Activated T-cell treated with anti-CD3 and anti-CD28 coated beads, Interleukin-2, amount 50 U/mL, for 72 hours (primary cell): ENCODE data around the gene CELF4. TPM values are rescaled to one million over a fixed set of nuclear protein-coding genes. Genes with fewer than 3 reads are reported as not detected.

ENCODE experiments used
- ATAC-seq, 2 donors: fragments of 150-1000 bp; cut with Tn5 transposase; replicated peaks in 1 of 2; 2 replicates each; pipeline ENCODE4 v1.10.0; 2021; ENCODE audit warnings: moderate library complexity in 2 of 2, mild to moderate bottlenecking in 1 of 2
- DNase-seq, 2 donors: peaks; one replicate each; pipeline ENCODE4 v3.0.0; 2021 to 2022; ENCODE audit warnings: mixed read lengths in 1 of 2
- H3K27ac Mint-ChIP-seq: one replicate; pipeline ENCODE4 v1.8.0; 2022; ENCODE audit warnings: mild to moderate bottlenecking, moderate library complexity, mixed read lengths
- H3K27me3 Mint-ChIP-seq: one replicate; pipeline ENCODE4 v1.8.0; 2022; ENCODE audit warnings: low read depth, mixed read lengths
- H3K36me3 Mint-ChIP-seq, 2 donors: one replicate each; pipeline ENCODE4 v1.8.0; 2022; ENCODE audit warnings: mixed read lengths in 2 of 2, mild to moderate bottlenecking in 1 of 2; ENCODE audit not compliant: insufficient read depth in 2 of 2
- H3K4me1 Mint-ChIP-seq: one replicate; pipeline ENCODE4 v1.8.0; 2022; ENCODE audit warnings: low read depth, mixed read lengths
- H3K4me3 Mint-ChIP-seq, 2 donors: one replicate each; pipeline ENCODE4 v1.8.0; 2022; ENCODE audit warnings: mild to moderate bottlenecking in 2 of 2, mixed read lengths in 2 of 2, moderate library complexity in 2 of 2
- H3K9me3 Mint-ChIP-seq, 2 donors: one replicate each; pipeline ENCODE4 v1.8.0; 2022; ENCODE audit warnings: mixed read lengths in 2 of 2
- total RNA-seq, 2 donors: library from RNA; stranded (reverse); gene quantifications; one replicate each; pipeline ENCODE4 v1.2.3, GENCODE V29; 2022

The CELF4 gene
- total RNA-seq, 2 donors from 2014 or later: not detected

GRCh38 chr18:37538526-37539205 lies 26.9 kb downstream of the CELF4 start:
- Mint-ChIP-seq H3K4me3 (no peak overlapping the region), H3K9me3 (no peaks in the 10 kb centered on the region), H3K4me1 (peaks cover 5% of the 10 kb centered on the region), H3K27me3 (peaks cover 37% of the 10 kb centered on the region), H3K36me3 (no peaks in the 10 kb centered on the region), H3K27ac (no peak overlapping the region)
- DNase-seq (no peak), ATAC-seq (no peak)

GRCh38 chr18:37537868-37538525 lies 27.6 kb downstream of the CELF4 start:
- H3K4me1 Mint-ChIP-seq: peaks cover 5% of the 10 kb centered on the region
- H3K4me3 Mint-ChIP-seq: no peak overlapping the region
- peak; percentile 41 to 51 for ATAC-seq
- no peak overlapping the region for H3K27ac Mint-ChIP-seq
- H3K9me3 Mint-ChIP-seq: no peaks in the 10 kb centered on the region
- H3K27me3 Mint-ChIP-seq: peaks cover 37% of the 10 kb centered on the region
- no peaks in the 10 kb centered on the region for H3K36me3 Mint-ChIP-seq
- peak; percentile 47 to 57 for DNase-seq

DNA sequence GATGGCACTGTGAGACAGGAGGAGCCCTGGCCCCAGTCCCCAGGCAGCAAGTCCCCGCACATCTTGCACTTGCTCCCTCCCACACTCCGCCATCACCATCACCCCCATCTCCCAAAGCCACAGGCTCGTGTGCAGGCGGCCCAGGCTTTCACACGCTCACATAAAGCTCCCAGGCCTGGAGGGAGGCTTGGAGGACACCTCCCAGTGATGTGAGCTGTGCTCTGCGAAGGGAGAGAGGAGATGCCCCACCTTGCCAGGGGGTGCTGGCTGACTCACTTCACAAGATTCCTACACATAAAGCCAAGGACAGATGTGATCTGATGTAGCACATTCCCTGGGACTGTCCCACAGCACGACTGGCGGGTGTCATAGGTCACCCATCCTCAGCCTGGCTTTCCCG lies 28.9 kb downstream of the CELF4 start:
- ATAC-seq: no peak
- Mint-ChIP-seq H3K36me3 (no peaks in the 10 kb centered on the region), H3K9me3 (no peaks in the 10 kb centered on the region), H3K27me3 (peaks cover 37% of the 10 kb centered on the region), H3K4me1 (peaks cover 5% of the 10 kb centered on the region), H3K4me3 (no peak overlapping the region), H3K27ac (no peak overlapping the region)
- no peak for DNase-seq

- H3K27ac Mint-ChIP-seq: no peak overlapping the region
- H3K36me3 Mint-ChIP-seq: no peaks in the 10 kb centered on the region
- peaks cover 33% of the 10 kb centered on the region for H3K27me3 Mint-ChIP-seq
- H3K4me1 Mint-ChIP-seq: peaks cover 5% of the 10 kb centered on the region
- H3K9me3 Mint-ChIP-seq: no peaks in the 10 kb centered on the region
- ATAC-seq: no peak
- no peak overlapping the region for H3K4me3 Mint-ChIP-seq
- no peak for DNase-seq
Measured at GRCh38 chr18:37535968-37536367, 29.6 kb downstream of the CELF4 start.

DNA sequence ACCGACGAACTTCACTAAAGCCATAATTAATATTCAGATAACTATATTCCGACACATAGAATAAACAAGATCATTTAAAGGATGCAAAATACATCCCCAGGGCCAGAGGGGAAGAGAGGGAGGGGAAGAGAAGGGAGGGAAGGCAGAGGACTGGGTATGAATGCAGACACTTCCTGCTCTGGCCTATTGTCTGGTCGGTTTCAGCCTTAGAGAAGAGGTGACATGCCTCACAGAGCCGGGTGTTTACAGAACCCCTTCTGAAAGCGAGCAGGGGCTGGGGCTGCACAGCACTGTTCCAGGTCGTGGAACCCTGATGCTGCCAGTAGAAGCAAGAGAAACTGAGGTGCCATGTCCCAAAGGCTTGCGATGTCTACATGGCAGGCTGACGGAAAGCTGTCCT lies 31.0 kb downstream of the CELF4 start:
- Mint-ChIP-seq H3K36me3 (no peaks in the 10 kb centered on the region), H3K4me3 (no peak overlapping the region), H3K27ac (no peak overlapping the region), H3K4me1 (peaks cover 5% of the 10 kb centered on the region), H3K9me3 (no peaks in the 10 kb centered on the region), H3K27me3 (peaks cover 24% of the 10 kb centered on the region)
- DNase-seq (no peak), ATAC-seq (no peak)

GRCh38 chr18:37533647-37534584 lies 31.7 kb downstream of the CELF4 start:
- DNase-seq: no peak
- peaks cover 5% of the 10 kb centered on the region for H3K4me1 Mint-ChIP-seq
- H3K27ac Mint-ChIP-seq: no peak overlapping the region
- no peaks in the 10 kb centered on the region for H3K36me3 Mint-ChIP-seq
- no peaks in the 10 kb centered on the region for H3K9me3 Mint-ChIP-seq
- no peak overlapping the region for H3K4me3 Mint-ChIP-seq
- no peak for ATAC-seq
- peaks cover 21% of the 10 kb centered on the region for H3K27me3 Mint-ChIP-seq

- Mint-ChIP-seq H3K4me3 (no peak overlapping the region), H3K4me1 (no peaks in the 10 kb centered on the region), H3K27ac (no peak overlapping the region), H3K9me3 (no peaks in the 10 kb centered on the region), H3K36me3 (no peaks in the 10 kb centered on the region), H3K27me3 (peaks cover 11% of the 10 kb centered on the region)
- no peak for DNase-seq
- no peak for ATAC-seq
Measured at GRCh38 chr18:37532917-37533316, 32.7 kb downstream of the CELF4 start.

GRCh38 chr18:37529863-37530262 lies 35.7 kb downstream of the CELF4 start:
- Mint-ChIP-seq H3K4me3 (no peak overlapping the region), H3K36me3 (no peaks in the 10 kb centered on the region), H3K4me1 (no peaks in the 10 kb centered on the region), H3K9me3 (no peaks in the 10 kb centered on the region), H3K27me3 (peaks cover 23% of the 10 kb centered on the region), H3K27ac (no peak overlapping the region)
- ATAC-seq (no peak), DNase-seq (no peak)

GRCh38 chr18:37529296-37529695 lies 36.3 kb downstream of the CELF4 start:
- Mint-ChIP-seq H3K9me3 (no peaks in the 10 kb centered on the region), H3K4me3 (no peak overlapping the region), H3K4me1 (no peaks in the 10 kb centered on the region), H3K36me3 (no peaks in the 10 kb centered on the region), H3K27me3 (peaks cover 26% of the 10 kb centered on the region), H3K27ac (no peak overlapping the region)
- no peak for DNase-seq
- ATAC-seq: no peak

DNA sequence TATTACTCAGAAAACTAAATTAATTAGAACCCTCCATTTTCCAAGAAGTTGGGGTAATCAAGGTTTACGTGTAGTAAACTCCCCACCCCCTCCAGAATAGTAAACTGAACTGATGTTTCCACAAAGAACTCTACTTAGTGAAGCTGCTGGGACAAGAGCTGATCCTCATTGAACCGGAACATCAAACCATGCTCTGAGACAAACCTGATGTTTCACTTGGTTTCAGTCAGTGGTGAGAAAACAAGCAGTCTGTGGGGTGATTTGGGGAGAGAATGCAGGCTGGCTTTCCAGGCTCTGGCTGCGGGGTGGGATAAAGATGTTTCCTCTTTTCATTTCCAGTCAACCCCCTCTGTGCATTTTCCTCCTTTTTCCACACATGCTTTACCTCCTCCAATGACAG lies 38.2 kb downstream of the CELF4 start:
- DNase-seq: no peak
- H3K36me3 Mint-ChIP-seq: no peaks in the 10 kb centered on the region
- peaks cover 34% of the 10 kb centered on the region for H3K27me3 Mint-ChIP-seq
- H3K9me3 Mint-ChIP-seq: no peaks in the 10 kb centered on the region
- no peak overlapping the region for H3K4me3 Mint-ChIP-seq
- no peak overlapping the region for H3K27ac Mint-ChIP-seq
- no peaks in the 10 kb centered on the region for H3K4me1 Mint-ChIP-seq
- no peak for ATAC-seq

DNA sequence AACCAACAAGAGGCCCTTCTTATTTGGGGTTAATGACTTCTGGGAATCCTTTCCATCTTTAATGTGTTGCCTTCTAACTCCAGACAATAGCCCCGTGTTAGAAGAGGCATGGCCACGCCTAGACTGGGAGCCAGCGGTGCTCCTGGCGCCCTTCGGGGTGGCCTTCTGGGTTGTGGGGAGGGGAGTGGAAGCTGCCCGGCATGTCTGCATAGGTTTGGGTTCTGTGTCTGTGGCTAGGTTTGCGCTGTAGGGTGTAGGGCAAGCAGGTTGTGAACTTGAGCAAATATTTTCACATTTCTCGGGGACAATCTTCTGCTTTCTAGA lies 40.4 kb downstream of the CELF4 start:
- DNase-seq: no peak
- no peaks in the 10 kb centered on the region for H3K4me1 Mint-ChIP-seq
- H3K4me3 Mint-ChIP-seq: no peak overlapping the region

GRCh38 chr18:37524498-37525261 lies 40.9 kb downstream of the CELF4 start:
- DNase-seq: no peak
- Mint-ChIP-seq H3K9me3 (no peaks in the 10 kb centered on the region), H3K27me3 (peaks cover 41% of the 10 kb centered on the region), H3K4me3 (no peak overlapping the region), H3K27ac (no peak overlapping the region), H3K36me3 (no peaks in the 10 kb centered on the region), H3K4me1 (no peaks in the 10 kb centered on the region)
- no peak for ATAC-seq

More for the DNA sequence above, 40.4 kb downstream of the CELF4 start:
- no peaks in the 10 kb centered on the region for H3K9me3 Mint-ChIP-seq
- ATAC-seq: no peak
- H3K27ac Mint-ChIP-seq: no peak overlapping the region
- H3K27me3 Mint-ChIP-seq: peaks cover 41% of the 10 kb centered on the region
- no peaks in the 10 kb centered on the region for H3K36me3 Mint-ChIP-seq

DNA sequence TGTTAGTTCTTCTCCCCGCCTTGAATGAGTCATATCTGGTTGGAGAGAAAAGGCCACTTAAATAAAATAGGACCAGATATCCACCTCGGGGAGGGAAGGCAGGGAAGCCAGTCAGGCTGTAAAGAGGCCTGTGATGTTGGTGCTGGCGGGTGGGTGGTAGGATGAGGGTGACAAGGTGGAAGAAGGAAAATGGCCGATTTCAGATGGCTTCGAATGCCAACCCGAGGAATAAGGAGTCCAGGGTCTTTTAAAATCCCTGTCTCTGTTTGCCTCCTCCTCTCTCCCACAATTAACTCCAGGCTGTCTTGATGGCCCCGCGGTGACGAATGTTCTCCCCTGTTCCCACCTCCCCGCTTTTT lies 41.5 kb downstream of the CELF4 start:
- Mint-ChIP-seq H3K9me3 (no peaks in the 10 kb centered on the region), H3K36me3 (no peaks in the 10 kb centered on the region), H3K4me1 (no peaks in the 10 kb centered on the region), H3K27me3 (peaks cover 41% of the 10 kb centered on the region), H3K27ac (no peak overlapping the region), H3K4me3 (no peak overlapping the region)
- ATAC-seq (no peak), DNase-seq (no peak)
